Central memory CD4-positive, alpha-beta T cell (primary cell): Measurements from ENCODE around the gene RTN4R.

Experiments used
- DNase-seq: peaks from one replicate; pipeline ENCODE4 v3.0.0; 2022

Gene RTN4R

GRCh38 chr22:20256551-20257211 lies 11.4 kb downstream of the RTN4R start:
- no peak for DNase-seq

- DNase-seq, result no peak
Measured at GRCh38 chr22:20256027-20256426, 12.1 kb downstream of the RTN4R start.

- DNase-seq, result no peak
Measured at GRCh38 chr22:20254975-20255946, 12.9 kb downstream of the RTN4R start.

GRCh38 chr22:20253161-20253560 lies 15.0 kb downstream of the RTN4R start:
- DNase-seq, result no peak

GRCh38 chr22:20251981-20252380 lies 16.1 kb downstream of the RTN4R start:
- no peak for DNase-seq

- DNase-seq, result no peak
Measured at GRCh38 chr22:20251491-20251890, 16.6 kb downstream of the RTN4R start.

GRCh38 chr22:20249797-20250354 lies 18.2 kb downstream of the RTN4R start:
- no peak for DNase-seq

GRCh38 chr22:20248461-20248978 lies 19.6 kb downstream of the RTN4R start:
- DNase-seq, result no peak

GRCh38 chr22:20247608-20248171 lies 20.4 kb downstream of the RTN4R start:
- no peak for DNase-seq

- DNase-seq, result no peak
Measured at GRCh38 chr22:20247010-20247505, 21.1 kb downstream of the RTN4R start.

GRCh38 chr22:20246368-20247009 lies 21.6 kb downstream of the RTN4R start:
- DNase-seq, result no peak

- no peak for DNase-seq
Measured at GRCh38 chr22:20245577-20246367, 22.3 kb downstream of the RTN4R start.

- DNase-seq, result peak; percentile 46
Measured at GRCh38 chr22:20244691-20245576, 23.2 kb downstream of the RTN4R start.

- no peak for DNase-seq
Measured at GRCh38 chr22:20244250-20244648, 23.9 kb downstream of the RTN4R start.

- DNase-seq, result peak; percentile 63
Measured at GRCh38 chr22:20243537-20244249, 24.4 kb downstream of the RTN4R start.

- no peak for DNase-seq
Measured at GRCh38 chr22:20243176-20243536, 25.0 kb downstream of the RTN4R start.

GRCh38 chr22:20242393-20243175 lies 25.5 kb downstream of the RTN4R start:
- peak; percentile 34 for DNase-seq

- no peak for DNase-seq
Measured at GRCh38 chr22:20241579-20242392, 26.3 kb downstream of the RTN4R start.
